ENCODE results near the gene UBXN1. TPM values are rescaled to one million over a fixed set of nuclear protein-coding genes. Genes with fewer than 3 reads are reported as not detected.

Gene UBXN1
- polyA plus RNA-seq, 2 of the 4 experiments (the other 2 are of a cell fraction), result 117 to 120 TPM

DNA sequence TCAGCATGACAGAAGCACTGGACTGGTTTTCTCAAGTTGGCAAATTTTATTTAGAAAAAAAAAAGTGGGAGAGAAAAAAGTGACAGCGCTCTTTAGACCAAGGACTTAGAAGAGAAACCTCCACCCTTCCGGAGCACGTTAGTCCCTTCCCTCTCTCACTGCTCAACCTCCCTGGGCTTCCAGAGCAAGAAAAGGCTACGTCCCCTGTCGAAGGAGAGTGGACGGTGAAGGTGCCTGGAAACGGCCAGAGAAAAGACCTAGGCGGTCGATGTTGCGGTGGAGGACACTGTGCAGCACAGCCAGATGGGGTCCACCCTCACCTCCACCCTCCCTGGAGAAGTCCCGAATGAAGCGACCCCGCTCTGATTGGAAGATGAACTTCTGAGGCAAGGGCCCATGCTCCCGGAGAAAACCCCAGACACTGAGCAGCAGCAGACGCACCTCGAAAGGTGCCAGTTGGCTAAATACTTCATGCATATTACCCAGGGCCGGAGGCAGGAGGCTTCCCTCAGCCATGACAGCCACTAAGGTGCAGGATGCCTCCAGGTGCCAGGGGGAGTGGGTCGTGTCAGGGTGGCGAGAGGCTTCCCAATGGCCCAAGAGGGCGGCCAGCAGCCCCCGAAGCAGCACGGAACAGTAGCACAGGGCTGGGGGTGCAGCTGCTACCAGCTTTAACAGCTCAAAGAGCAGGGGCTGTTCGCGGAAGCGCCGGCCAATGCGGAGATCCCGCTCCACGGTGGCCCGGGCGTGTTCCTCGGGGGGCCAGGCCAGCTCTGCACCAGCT lies 31.9 kb downstream of the UBXN1 start:
- ChIA-PET POLR2A (interaction anchor here (0.6 to 3.2 kb wide), 11 partner anchors 13 to 107 kb away, joined by 3 to 35 read pairs (median 6); partner anchors contain the start of genes B3GAT3, C11orf98, CSKMT and HNRNPUL2), CTCF (interaction anchor here (0.9 to 2.2 kb wide), 8 partner anchors 11 to 222 kb away, joined by 3 to 15 read pairs (median 3); partner anchors contain the start of genes C11orf98, CSKMT, EML3 and ROM1)
- no peak for FAIRE-seq
- peak; percentile 57 for ATAC-seq
- Histone ChIP-seq H3K27ac (no peak overlapping the region), H3K9me3 (no peaks in the 10 kb centered on the region), H3K4me1 (peaks cover 18% of the 10 kb centered on the region), H3K4me3 (no peak overlapping the region), H3K4me2 (peak overlapping the region; percentile 56)
- no peak for TF ChIP-seq ATOH8 (CRISPR knock-in tag; IDR thresholded peaks at IDR 0.05; ENCODE audit: low read depth)
- TF ChIP-seq NPAS2 (CRISPR knock-in tag; IDR thresholded peaks at IDR 0.05; ENCODE audit: borderline replicate concordance), result no peak
- no peak for TF ChIP-seq PHF8 (IDR thresholded peaks at IDR 0.05; ENCODE audit: borderline replicate concordance, low read depth)
- TF ChIP-seq ZC3H11A (IDR thresholded peaks at IDR 0.05), result no peak
- TF ChIP-seq NFE2L2 (conservative IDR thresholded peaks at IDR 0.05; ENCODE audit: low read length), result no peak
- no peak for TF ChIP-seq SREBF2 (IDR thresholded peaks at IDR 0.05)
- no peak for TF ChIP-seq USF2 (IDR thresholded peaks at IDR 0.05)
- 67% methylated on average over 30 of the region's 32 CpGs for WGBS (ENCODE audit: missing lambda C conversion rate)
- DNase-seq (ENCODE audit: low read depth in 1 of 2, low spot score in 1 of 2), result no peak

DNA sequence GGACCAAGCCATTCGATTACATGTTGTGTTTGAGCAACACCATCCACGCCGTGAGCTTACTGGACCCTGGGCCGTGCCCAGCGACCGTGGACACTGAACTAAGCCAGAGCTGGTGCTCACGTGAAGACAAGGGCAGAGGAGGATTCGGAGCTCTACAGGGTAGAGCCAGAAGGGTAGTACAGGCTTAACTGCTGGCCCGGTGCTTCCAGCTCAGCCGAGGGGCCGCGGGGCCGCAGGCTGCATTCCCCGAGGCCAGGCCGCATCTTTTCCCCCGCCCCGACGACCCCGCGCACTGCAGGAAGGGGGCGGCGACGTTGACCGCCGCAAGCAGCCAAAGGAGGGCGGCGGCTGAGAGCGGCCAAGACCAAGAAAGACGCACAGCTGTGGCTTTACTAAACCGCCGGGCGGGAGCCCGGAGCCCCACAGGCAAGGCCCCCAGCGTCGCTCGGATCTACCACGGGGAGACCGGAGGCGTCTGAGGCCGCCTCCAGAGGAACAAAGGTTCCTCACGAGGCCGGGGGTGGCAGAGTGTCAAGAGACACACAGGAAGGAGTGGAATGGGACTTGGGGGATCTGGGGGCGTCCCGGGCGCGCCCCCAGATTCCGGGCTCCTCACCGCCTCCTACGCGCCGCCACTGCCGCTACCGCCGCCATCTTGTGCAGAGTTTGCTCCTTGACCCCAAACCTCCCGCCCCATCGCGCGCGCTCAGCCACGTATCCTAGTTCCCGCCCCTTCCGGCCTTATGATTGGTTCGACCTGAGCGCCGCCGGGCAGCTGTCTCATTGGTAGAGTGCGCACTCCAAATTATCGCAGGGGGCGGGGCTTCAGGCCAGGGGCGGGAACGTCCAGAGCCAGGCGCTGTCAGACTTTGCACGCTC lies 32.7 kb downstream of the UBXN1 start, which contains the start of gene GANAB:
GANAB (minus strand) TSS at position 668 of the 879 bp plus-strand sequence; CDS start at position 654, 14 bp downstream.
- CTCF ChIA-PET, result interaction anchor here (0.7 to 1.6 kb wide), 7 partner anchors 10 to 266 kb away, joined by 3 to 6 read pairs (median 3); partner anchors contain the start of genes C11orf98, CSKMT and EML3
- Histone ChIP-seq H3K9me3 (no peaks in the 10 kb centered on the region), H3K4me2 (peak within 1 kb of the TSS; percentile 96), H3K4me1 (peaks cover 11% of the 10 kb centered on the region), H3K4me3 (peak within 1 kb of the TSS; percentile 79), H3K27ac (peak within 1 kb of the TSS; percentile 94 to 97)
- WGBS (ENCODE audit: missing lambda C conversion rate), result 2% methylated on average over 57 of the region's 73 CpGs
- FAIRE-seq, result no peak
- peak; percentile 97 to 99 for DNase-seq (ENCODE audit: low read depth in 1 of 2, low spot score in 1 of 2)
- POLR2A ChIA-PET, result interaction anchor here (0.6 to 2.0 kb wide), 11 partner anchors 9 to 108 kb away, joined by 3 to 35 read pairs (median 6); partner anchors contain the start of genes B3GAT3, C11orf98, CSKMT and HNRNPUL2
- TF ChIP-seq FOSL2 (IDR thresholded peaks at IDR 0.05) (no peak), FOSL2 (CRISPR knock-in tag; IDR thresholded peaks at IDR 0.05) (0 out of 2 replicates have a peak, but pooled peaks have one; percentile 7), SREBF2 (IDR thresholded peaks at IDR 0.05) (no peak), JUN (IDR thresholded peaks at IDR 0.05) (peak; percentile 80 to 95), RFX5 (IDR thresholded peaks at IDR 0.05) (0 out of 2 replicates have a peak, but pooled peaks have one; percentile 27), POLR2A (IDR thresholded peaks at IDR 0.05; ENCODE audit: low read length) (peak; percentile 89), GATA3 (IDR thresholded peaks at IDR 0.05; ENCODE audit: borderline replicate concordance) (peak; percentile 50; the same call in 1 of the 2 replicates), HOXB13 (CRISPR knock-in tag; IDR thresholded peaks at IDR 0.05; ENCODE audit: low read depth) (0 out of 2 replicates have a peak, but pooled peaks have one; percentile 14), KDM5A (IDR thresholded peaks at IDR 0.05) (peak; percentile 83), MAX (IDR thresholded peaks at IDR 0.05) (peak; percentile 69; the same call in 1 of the 2 replicates), TP53 (CRISPR knock-in tag; IDR thresholded peaks at IDR 0.05) (no peak), PHF8 (IDR thresholded peaks at IDR 0.05; ENCODE audit: borderline replicate concordance, low read depth) (peak; percentile 85; the same call in 1 of the 2 replicates), HDAC2 (IDR thresholded peaks at IDR 0.05) (no peak)
- TF ChIP-seq, protein P1, sequence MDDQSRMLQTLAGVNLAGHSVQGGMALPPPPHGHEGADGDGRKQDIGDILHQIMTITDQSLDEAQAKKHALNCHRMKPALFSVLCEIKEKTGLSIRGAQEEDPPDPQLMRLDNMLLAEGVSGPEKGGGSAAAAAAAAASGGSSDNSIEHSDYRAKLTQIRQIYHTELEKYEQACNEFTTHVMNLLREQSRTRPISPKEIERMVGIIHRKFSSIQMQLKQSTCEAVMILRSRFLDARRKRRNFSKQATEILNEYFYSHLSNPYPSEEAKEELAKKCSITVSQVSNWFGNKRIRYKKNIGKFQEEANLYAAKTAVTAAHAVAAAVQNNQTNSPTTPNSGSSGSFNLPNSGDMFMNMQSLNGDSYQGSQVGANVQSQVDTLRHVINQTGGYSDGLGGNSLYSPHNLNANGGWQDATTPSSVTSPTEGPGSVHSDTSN (IDR thresholded peaks at IDR 0.05), result peak; percentile 80
- TF ChIP-seq, protein P2, sequence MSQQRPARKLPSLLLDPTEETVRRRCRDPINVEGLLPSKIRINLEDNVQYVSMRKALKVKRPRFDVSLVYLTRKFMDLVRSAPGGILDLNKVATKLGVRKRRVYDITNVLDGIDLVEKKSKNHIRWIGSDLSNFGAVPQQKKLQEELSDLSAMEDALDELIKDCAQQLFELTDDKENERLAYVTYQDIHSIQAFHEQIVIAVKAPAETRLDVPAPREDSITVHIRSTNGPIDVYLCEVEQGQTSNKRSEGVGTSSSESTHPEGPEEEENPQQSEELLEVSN (IDR thresholded peaks at IDR 0.05; ENCODE audit: borderline replicate concordance, low read depth), result no peak; the same call in 1 of the 2 replicates
- TF ChIP-seq, protein P3, sequence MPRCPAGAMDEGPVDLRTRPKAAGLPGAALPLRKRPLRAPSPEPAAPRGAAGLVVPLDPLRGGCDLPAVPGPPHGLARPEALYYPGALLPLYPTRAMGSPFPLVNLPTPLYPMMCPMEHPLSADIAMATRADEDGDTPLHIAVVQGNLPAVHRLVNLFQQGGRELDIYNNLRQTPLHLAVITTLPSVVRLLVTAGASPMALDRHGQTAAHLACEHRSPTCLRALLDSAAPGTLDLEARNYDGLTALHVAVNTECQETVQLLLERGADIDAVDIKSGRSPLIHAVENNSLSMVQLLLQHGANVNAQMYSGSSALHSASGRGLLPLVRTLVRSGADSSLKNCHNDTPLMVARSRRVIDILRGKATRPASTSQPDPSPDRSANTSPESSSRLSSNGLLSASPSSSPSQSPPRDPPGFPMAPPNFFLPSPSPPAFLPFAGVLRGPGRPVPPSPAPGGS (IDR thresholded peaks at IDR 0.05), result peak; percentile 92; the same call in 2 of the 3 replicates
- TF ChIP-seq, protein P4, sequence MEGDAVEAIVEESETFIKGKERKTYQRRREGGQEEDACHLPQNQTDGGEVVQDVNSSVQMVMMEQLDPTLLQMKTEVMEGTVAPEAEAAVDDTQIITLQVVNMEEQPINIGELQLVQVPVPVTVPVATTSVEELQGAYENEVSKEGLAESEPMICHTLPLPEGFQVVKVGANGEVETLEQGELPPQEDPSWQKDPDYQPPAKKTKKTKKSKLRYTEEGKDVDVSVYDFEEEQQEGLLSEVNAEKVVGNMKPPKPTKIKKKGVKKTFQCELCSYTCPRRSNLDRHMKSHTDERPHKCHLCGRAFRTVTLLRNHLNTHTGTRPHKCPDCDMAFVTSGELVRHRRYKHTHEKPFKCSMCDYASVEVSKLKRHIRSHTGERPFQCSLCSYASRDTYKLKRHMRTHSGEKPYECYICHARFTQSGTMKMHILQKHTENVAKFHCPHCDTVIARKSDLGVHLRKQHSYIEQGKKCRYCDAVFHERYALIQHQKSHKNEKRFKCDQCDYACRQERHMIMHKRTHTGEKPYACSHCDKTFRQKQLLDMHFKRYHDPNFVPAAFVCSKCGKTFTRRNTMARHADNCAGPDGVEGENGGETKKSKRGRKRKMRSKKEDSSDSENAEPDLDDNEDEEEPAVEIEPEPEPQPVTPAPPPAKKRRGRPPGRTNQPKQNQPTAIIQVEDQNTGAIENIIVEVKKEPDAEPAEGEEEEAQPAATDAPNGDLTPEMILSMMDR (IDR thresholded peaks at IDR 0.05), result no peak
- peak; percentile 97 to 99 for ATAC-seq

Measured in A549 (cell line).